Skeletal muscle tissue (tissue), 4 donors: ENCODE measurements around the gene AGRN. TPM values are rescaled to one million over a fixed set of nuclear protein-coding genes. Genes with fewer than 3 reads are reported as not detected.

Experiments
- H3K27ac ChIP-seq: one replicate; pipeline ENCODE4 v1.7.0; 2013; ENCODE audit warnings: mild to moderate bottlenecking, low read depth, low read length, inconsistent platforms
- H3K27me3 ChIP-seq, 3 donors: one replicate each; pipeline ENCODE4 v1.7.0; 2013; ENCODE audit warnings: low read length in 3 of 3; ENCODE audit not compliant: control insufficient read depth in 3 of 3, insufficient read depth in 3 of 3
- H3K36me3 ChIP-seq, 3 donors: one replicate each; pipeline ENCODE4 v1.7.0; 2013; ENCODE audit warnings: low read length in 3 of 3; ENCODE audit not compliant: control insufficient read depth in 3 of 3, insufficient read depth in 3 of 3
- H3K4me1 ChIP-seq, 3 donors: one replicate each; pipeline ENCODE4 v1.7.0; 2013; ENCODE audit warnings: low read length in 3 of 3, mild to moderate bottlenecking in 3 of 3; ENCODE audit not compliant: control insufficient read depth in 3 of 3, insufficient read depth in 3 of 3
- H3K4me3 ChIP-seq, 3 donors: one replicate each; pipeline ENCODE4 v1.7.0; 2013; ENCODE audit warnings: low read length in 3 of 3
- H3K9ac ChIP-seq, 3 donors: one replicate each; pipeline ENCODE4 v1.7.0; 2013; ENCODE audit warnings: low read length in 3 of 3, mild to moderate bottlenecking in 3 of 3, moderate library complexity in 2 of 3, low read depth in 1 of 3
- H3K9me3 ChIP-seq, 3 donors: one replicate each; pipeline ENCODE4 v1.7.0; 2013; ENCODE audit warnings: low read length in 3 of 3; ENCODE audit not compliant: control insufficient read depth in 3 of 3
- total RNA-seq: library from RNA; depleted of rRNA; stranded (reverse); fragments of >200 nt; gene quantifications from one replicate; pipeline ENCODE4 v1.2.3, GENCODE V29; 2014
- donor health status: Osteomylitis.

Gene AGRN
- total RNA-seq, 1 donor from 2014 or later: 14.6 TPM

DNA sequence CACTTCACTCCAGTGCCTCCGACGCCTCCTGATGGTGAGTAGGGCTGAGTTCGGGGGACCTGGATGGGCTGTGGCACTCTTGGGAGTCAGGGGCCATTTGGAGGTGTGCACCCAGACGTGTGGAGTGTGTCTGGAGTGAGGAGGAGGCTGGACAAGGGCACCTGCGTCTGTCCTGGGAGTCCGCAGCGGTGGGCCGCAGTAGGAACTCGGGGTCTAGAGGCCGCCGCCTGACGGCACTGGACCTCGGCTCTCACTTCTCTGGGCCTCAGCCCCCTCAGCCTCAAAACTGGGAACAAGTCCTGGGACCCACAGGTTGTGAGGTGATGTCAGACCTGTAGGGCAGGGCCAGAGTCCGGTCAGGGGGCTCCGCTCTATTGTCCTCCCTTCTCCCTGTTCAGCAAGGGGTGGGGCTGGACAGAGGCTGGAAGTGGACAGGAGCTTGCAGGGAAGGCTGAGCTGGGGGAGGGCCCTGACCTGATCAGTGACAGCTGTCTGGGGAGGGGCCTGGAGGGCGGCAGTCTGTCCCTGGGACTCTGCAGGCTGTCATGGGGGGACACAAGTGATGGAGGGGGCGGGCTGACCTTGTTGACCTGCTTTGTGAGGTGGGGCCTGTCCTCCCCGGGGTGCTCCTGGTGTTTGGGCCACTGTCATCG lies 15.5 kb downstream of the AGRN start:
- H3K27me3 ChIP-seq: peaks cover 63 to 69% (median 68%) of the 10 kb centered on the region in 3 donors

DNA sequence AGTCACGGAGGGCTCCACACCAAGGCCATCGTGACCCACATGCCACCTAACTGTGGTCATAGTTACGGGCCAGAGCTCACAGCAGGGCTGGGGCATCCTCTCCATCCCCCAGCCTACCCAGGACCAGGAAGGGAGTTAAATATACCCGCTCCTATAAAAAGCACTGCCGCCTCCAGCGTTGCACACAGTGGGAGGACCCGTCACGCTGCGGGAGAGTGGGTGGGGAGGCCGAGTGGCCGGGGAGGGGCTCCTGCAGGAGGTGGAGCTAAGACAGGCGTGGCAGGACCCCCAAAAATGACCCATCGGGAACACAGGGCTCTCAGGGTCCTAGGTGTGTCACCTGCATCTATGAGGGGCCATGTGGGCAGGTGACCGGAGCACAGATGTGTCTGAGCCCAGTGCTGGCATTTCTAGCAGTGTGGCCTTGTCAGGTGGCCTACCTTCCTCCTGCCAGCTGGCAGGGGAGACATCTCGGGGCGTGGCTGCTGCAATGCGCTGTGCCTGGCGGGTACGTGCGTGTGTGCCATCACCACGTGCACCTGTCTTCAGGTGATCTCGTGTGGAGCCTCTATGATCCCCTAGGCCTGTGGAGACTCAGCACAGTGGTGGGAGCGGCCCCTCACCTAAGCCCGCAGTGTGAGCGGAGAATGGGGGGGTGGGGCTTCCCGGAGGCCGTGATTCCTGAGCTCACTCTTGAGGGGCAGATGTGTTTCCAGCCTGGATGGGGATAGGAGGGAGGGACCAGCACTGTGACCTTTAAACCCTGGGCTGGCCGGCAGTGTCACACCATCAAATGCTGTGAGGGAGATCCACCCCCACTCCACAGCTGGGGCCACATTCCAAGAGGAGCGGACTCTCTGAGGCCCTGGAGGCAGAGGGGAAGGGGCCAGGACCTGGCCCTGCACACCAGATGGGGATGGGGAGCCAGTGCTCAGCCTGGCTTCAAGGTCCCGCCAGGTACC lies 17.7 kb downstream of the AGRN start:
- H3K36me3 ChIP-seq: no peaks in the 10 kb centered on the region
- peaks cover 5 to 28% (median 16%) of the 10 kb centered on the region in 3 donors for H3K4me1 ChIP-seq
- H3K9me3 ChIP-seq: no peaks in the 10 kb centered on the region
- no peak overlapping the region for H3K4me3 ChIP-seq
- no peak overlapping the region for H3K9ac ChIP-seq
- H3K27me3 ChIP-seq: peaks cover 56 to 65% (median 60%) of the 10 kb centered on the region in 3 donors
- H3K27ac ChIP-seq: no peak overlapping the region

More for the DNA sequence above, 15.5 kb downstream of the AGRN start:
- H3K9me3 ChIP-seq: no peaks in the 10 kb centered on the region
- H3K27ac ChIP-seq: no peak overlapping the region
- H3K36me3 ChIP-seq: no peaks in the 10 kb centered on the region
- no peak overlapping the region for H3K4me3 ChIP-seq
- H3K9ac ChIP-seq: no peak overlapping the region
- peaks cover 9 to 31% (median 18%) of the 10 kb centered on the region in 3 donors for H3K4me1 ChIP-seq

DNA sequence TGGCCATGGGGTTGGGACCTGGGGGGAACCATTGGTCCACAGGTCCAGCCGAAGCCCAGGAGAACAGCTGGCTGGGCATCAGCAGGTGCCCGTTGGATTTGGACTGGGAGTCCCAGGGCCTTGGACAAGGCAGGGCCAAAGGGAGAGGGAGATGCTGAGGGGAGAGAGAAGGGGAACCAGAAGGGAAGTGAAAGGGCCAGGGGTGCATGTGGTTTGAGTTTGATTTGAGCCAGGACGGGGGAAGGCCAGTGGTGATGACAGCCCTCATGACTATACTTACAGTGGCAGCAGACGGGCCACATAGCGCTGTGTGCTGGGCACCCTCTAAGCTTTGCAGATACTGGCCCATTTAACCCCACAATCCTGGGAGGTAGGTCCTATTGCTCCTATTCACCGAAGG lies 18.8 kb downstream of the AGRN start:
- Histone ChIP-seq H3K27me3 (peaks cover 55 to 63% (median 55%) of the 10 kb centered on the region in 3 donors), H3K9me3 (no peaks in the 10 kb centered on the region), H3K4me3 (no peak overlapping the region), H3K9ac (no peak overlapping the region), H3K4me1 (peaks cover 0 to 22% (median 12%) of the 10 kb centered on the region in 3 donors), H3K27ac (no peak overlapping the region), H3K36me3 (no peaks in the 10 kb centered on the region)

DNA sequence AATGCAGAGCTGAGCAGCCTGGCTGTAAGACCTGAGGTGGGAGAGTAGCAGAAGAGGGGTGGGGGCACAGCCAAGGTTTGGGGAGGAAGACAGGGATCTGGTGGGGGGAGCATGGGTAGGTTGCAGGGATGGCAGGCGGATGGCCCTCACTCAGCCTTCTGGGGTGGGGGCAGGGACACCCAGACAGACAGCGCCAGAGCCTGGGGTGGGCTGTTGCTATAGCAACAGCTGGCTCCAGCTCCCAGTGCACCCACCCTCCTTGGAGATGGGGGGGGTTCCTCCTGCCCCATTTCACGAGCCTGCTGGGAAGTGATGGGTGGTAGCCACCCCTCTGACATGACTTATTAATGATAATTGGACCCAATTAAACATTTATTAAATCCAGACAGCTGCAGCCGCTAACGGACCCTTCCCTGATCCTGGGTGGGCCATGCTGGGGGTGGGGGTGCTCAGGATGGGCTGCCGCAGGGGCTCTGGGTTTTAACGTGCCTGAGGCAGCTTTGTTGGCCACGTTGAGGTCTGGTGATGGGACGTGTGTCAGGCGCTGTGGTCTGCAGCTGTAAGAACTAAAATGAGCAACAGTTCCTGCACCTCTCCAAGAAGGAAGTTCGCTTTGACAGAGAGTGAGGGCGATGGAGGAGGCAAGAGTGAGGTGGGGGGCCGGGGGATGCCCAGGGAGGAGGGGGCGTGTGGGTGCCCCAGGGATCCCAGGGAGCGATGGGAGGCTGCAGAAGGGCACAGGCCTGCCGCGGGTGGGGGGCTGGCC lies 19.4 kb downstream of the AGRN start:
- peaks cover 0 to 2% (median 0%) of the 10 kb centered on the region in 3 donors for H3K36me3 ChIP-seq
- no peaks in the 10 kb centered on the region for H3K9me3 ChIP-seq
- no peak overlapping the region for H3K27ac ChIP-seq
- H3K9ac ChIP-seq: no peak overlapping the region
- H3K4me3 ChIP-seq: no peak overlapping the region
- H3K4me1 ChIP-seq: peaks cover 0 to 18% (median 9%) of the 10 kb centered on the region in 3 donors
- peaks cover 49 to 60% (median 53%) of the 10 kb centered on the region in 3 donors for H3K27me3 ChIP-seq

DNA sequence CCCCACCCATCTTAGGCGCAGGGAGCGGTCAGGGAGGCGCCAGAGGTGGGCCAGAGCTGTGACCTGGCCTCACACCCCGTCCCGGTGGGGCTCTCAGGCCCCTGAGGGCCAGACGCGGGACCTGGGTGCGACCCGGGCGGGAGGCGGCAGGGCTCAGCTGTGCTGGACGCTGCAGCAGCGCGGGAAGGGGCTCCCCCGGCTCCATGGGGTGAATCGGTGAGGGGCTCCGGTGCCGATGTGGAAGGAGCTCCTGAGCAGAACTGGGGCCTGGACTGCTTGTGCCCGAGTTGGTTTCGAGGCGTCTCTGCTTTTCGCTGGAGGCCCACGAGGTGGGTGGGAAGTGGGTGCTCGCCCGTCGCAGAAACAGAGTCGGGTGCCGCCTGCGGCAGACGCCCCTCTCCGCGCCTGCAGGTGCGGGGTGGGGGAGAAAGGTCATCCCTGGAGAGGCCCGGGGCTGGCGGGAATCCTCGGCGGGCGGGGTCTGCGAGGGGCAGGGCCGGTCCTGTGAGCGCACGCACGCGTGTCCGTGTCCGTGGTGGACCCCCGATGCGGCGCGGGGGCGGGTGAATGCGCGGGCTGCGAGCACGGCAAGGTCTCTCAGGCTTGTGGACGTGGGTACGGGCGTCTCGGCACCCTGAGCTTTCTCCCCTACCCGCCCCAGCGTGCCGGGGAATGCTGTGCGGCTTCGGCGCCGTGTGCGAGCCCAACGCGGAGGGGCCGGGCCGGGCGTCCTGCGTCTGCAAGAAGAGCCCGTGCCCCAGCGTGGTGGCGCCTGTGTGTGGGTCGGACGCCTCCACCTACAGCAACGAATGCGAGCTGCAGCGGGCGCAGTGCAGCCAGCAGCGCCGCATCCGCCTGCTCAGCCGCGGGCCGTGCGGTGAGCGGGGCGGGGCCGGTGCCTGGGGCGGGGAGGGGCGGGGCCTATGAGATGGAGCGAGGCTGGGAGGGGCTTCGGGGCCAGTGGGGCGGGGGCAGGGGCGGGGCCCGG lies 20.4 kb downstream of the AGRN start:
- no peak overlapping the region for H3K27ac ChIP-seq
- peaks cover 0 to 15% (median 8%) of the 10 kb centered on the region in 3 donors for H3K4me1 ChIP-seq
- H3K36me3 ChIP-seq: peaks cover 0 to 5% (median 0%) of the 10 kb centered on the region in 3 donors
- H3K4me3 ChIP-seq: peak overlapping the region in 2 of 3 donors; percentile 29 to 54
- peak overlapping the region in 1 of 3 donors; percentile 8 for H3K9ac ChIP-seq
- no peaks in the 10 kb centered on the region for H3K9me3 ChIP-seq
- H3K27me3 ChIP-seq: peaks cover 42 to 55% (median 50%) of the 10 kb centered on the region in 3 donors

DNA sequence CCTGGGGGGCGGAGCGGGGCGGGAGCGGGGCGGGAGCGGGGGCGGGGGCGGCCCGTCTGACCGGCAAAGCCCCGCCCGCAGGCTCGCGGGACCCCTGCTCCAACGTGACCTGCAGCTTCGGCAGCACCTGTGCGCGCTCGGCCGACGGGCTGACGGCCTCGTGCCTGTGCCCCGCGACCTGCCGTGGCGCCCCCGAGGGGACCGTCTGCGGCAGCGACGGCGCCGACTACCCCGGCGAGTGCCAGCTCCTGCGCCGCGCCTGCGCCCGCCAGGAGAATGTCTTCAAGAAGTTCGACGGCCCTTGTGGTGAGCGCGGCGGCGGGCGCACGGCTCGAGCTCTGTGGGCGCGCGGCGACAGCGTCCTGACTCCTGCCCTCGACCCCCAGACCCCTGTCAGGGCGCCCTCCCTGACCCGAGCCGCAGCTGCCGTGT lies 21.2 kb downstream of the AGRN start:
- no peak overlapping the region for H3K27ac ChIP-seq
- no peak overlapping the region for H3K4me3 ChIP-seq
- H3K27me3 ChIP-seq: peaks cover 34 to 47% (median 42%) of the 10 kb centered on the region in 3 donors
- H3K36me3 ChIP-seq: peaks cover 0 to 5% (median 0%) of the 10 kb centered on the region in 3 donors
- H3K9ac ChIP-seq: no peak overlapping the region
- no peaks in the 10 kb centered on the region for H3K9me3 ChIP-seq
- peaks cover 0 to 15% (median 8%) of the 10 kb centered on the region in 3 donors for H3K4me1 ChIP-seq

DNA sequence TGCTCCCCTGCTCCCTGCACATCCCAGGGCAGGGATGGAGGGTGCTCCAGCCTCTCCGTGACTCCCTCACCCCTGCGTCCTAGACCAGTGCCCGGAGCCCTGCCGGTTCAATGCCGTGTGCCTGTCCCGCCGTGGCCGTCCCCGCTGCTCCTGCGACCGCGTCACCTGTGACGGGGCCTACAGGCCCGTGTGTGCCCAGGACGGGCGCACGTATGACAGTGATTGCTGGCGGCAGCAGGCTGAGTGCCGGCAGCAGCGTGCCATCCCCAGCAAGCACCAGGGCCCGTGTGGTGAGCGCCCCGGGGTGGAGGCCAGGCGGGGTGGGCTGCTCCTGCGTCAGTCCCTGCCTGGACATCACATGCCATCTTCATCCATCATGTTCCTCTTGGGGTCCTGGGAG lies 22.0 kb downstream of the AGRN start:
- Histone ChIP-seq H3K4me3 (no peak overlapping the region), H3K9me3 (no peaks in the 10 kb centered on the region), H3K27ac (no peak overlapping the region), H3K36me3 (peaks cover 0 to 5% (median 0%) of the 10 kb centered on the region in 3 donors), H3K9ac (no peak overlapping the region), H3K4me1 (peaks cover 0 to 15% (median 8%) of the 10 kb centered on the region in 3 donors), H3K27me3 (peaks cover 31 to 41% (median 36%) of the 10 kb centered on the region in 3 donors)

DNA sequence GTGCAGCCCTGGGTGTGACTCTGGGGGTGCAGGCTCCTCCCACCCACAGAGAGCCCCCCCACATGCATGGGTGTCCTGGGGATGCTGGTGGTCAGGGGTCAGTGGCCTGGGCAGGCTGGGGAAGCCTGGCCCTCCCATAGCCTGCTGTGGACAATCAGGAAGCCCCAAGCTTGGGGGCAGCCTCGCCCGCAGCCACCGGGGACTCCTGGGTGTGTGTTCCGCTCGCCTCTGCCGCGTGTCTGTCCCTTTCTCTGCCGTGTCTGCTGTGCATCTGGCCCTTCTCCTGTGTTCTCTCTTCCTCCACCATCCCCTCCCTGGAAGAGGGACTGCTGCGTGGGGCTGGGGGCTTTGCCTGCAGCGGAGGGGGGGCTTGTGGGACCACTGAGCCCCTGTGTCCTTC lies 22.9 kb downstream of the AGRN start:
- Histone ChIP-seq H3K27ac (no peak overlapping the region), H3K4me3 (no peak overlapping the region), H3K9me3 (no peaks in the 10 kb centered on the region)

More for the DNA sequence above, 22.9 kb downstream of the AGRN start:
- Histone ChIP-seq H3K36me3 (peaks cover 0 to 5% (median 0%) of the 10 kb centered on the region in 3 donors), H3K27me3 (peaks cover 24 to 31% (median 27%) of the 10 kb centered on the region in 3 donors), H3K9ac (no peak overlapping the region), H3K4me1 (peaks cover 0 to 15% (median 8%) of the 10 kb centered on the region in 3 donors)
